ENCODE data around the gene OARD1.
A peak's percentile ranks its signal among the peaks of the same experiment; 100 is the strongest.

OARD1 gene

GRCh38 chr6:41047745-41048732 is 24.1 kb downstream of the OARD1 start:
- no peak for DNase-seq

GRCh38 chr6:41047306-41047705 is 24.9 kb downstream of the OARD1 start:
- no peak for DNase-seq

GRCh38 chr6:41046084-41046483 is 26.1 kb downstream of the OARD1 start:
- no peak for DNase-seq

GRCh38 chr6:41045664-41046063 is 26.5 kb downstream of the OARD1 start:
- no peak for DNase-seq

DNA sequence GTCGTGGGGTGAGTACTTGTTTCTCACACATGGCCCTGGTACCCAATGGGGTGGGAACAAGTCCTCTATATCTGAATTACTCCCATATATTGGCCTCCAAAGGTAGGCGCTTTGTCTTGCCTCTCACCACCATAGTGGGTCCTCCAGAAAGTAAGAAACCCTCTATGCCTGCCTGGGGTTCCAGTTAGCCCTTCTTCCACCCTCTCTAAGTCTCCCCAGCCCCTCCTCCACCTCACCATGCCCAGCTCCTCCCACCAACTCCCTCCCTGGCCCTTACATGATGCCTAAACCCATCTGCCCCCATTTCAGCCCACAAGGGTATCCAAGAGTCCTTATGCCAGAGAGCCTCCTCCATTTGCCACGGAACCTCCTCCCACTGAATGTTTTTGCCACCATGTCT is 29.0 kb downstream of the OARD1 start:
- no peak for DNase-seq

GRCh38 chr6:41042226-41043055 is 29.7 kb downstream of the OARD1 start, which contains the start of gene TSPO2:
Gene TSPO2, plus strand, starts transcription at chr6:41042467. Its CDS starts 519 bp downstream, at chr6:41042986.
- DNase-seq = no peak

- no peak for DNase-seq
These were observed 31.1 kb downstream of the OARD1 start for GRCh38 chr6:41040940-41041536.

DNA sequence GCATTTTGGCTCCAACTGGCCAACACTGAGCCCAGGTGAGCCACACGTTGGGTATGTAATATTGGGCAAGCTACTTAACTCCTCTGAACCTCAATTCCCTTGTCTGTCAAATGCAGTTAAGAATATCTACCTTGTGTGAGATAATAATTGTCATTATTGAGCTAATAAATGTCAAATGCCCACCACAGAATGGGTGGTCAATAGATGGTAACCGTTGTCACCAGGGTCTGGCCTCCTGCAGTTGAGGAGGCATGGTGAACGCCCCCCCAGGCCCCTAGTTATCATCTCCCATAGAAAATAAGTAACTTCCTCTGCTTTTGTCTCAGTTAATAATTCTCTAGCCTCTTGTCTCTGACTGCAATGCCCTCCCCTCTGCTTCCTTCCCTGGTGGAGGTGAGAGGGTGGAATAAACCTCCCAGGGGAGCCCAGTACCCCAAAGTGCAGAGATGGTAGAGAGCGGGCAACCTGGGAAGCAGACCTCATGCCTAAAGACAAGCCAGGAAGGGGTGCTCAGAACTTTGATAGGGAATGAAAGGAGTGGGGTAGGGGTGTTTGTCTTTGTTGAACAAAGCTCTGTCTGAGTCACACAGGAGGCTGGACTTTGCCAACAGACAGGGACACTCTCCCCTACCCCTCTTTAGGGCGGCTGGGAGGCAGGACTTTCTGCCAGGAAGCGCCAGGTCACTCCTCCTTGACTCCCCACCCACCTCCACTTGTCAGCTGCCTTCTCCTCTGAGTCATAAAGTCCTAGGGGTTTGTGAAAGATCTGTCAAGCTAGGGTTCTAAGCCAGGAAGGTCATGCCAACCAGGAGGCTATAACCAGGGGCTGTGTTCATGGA is 31.8 kb downstream of the OARD1 start:
- no peak for DNase-seq

GRCh38 chr6:41039060-41039998 is 32.8 kb downstream of the OARD1 start, which contains the start of gene UNC5CL:
Gene UNC5CL, minus strand, starts transcription at chr6:41039221. Its CDS starts 4,147 bp downstream, at chr6:41035074.
- peak; percentile 11 for DNase-seq

DNA sequence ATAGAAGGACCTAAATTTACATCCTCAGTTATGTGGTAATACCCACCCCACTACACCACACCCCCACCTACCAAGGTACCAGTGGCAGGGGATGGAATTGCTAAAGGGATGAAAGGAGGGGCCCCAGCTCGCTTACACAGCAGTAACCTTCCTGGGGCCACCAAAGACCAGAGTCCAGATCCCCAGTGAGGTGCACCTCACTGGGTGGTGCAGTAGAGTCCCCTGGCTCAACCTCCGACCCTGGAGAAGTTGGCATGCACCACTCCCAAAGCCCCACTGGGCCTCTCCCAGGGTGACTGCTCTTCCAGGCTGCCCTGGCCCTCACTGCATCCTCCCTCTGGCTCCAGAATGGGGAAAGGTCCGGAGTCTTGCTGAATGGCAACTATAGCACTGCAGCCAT is 34.0 kb downstream of the OARD1 start:
- DNase-seq = no peak

- DNase-seq = no peak
These were observed 34.9 kb downstream of the OARD1 start for GRCh38 chr6:41037107-41037900.

DNA sequence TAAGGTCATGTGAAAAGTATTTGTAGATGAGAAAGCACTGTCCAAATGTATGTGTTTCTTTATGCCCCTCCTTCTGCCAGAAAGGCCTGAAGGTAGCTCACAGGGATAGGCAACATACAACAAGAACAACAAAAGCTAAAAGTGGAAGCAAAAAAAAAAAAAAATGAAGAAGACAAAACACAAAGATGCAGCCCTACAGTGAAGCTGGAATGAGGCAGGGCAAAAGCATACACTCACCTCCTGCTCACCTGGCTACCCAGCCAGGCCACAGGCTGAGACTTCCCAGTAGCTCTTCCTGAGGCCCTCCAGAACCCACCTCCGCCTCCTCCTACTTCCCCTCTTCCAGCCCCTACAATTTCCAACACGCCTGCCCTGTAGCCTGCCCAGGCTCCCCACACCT is 35.6 kb downstream of the OARD1 start:
- DNase-seq = no peak

DNA sequence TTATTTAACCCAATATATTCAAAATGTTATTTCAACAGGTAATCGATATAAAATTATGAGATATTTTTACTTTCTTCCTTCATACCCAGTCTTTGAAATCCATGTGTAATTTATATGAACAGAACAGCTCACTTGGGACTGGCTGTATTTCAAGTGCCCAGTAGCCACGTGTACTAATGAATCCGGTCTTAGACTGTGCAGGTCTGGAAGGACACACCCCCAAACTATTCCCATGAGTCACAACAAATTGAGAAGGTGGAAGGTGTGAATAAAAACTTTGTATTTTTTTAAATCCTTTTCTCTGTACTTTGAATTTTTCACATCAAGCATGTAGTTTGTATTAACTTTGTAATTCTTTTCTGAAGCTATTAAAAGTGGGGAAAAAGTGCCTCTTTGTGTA is 36.0 kb downstream of the OARD1 start:
- no peak for DNase-seq

- no peak for DNase-seq
These were observed 38.4 kb downstream of the OARD1 start for GRCh38 chr6:41033776-41034175.

GRCh38 chr6:41032830-41033229 is 39.3 kb downstream of the OARD1 start:
- DNase-seq = no peak

DNA sequence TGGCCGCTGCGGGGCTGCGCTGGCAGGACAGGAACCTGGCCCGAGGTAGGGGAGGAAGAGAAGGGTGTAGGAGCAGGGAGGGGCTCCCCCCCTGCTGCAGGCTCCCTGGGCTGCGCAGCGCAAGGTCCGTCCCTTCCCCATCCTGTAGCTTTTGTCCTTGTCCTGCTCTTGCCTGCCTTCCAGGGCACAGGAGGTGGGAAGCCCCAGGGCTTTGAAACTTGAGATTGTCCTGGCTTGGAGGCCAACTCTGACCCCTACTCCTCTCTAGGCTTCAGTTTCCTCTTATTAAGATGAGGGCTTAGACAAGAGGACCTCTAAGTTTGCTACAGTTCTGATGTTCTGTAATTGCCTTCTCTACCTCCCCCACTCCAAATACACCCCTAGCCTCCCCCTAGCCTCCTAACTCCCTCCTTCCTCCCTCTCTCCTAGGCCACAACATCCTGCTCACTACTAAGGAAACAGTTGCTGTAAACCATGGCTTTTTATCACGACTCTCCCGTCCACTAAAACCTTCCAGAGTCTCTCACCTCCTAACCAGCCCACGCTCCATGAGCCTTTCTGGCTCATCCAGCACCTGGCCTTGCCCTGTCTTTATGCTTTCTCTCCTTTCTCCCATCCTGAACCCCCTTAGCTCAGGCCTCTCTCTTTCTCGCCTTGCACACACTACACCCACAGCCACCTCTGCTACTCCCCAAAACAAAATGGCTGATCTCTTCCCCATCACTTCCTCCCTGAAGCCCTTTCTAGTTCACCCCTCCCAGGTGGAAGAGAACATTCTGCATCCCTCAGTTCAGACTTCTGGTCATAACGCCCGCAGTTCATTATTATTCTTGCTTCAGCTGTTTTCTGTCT is 43.4 kb downstream of the OARD1 start:
- DNase-seq = no peak

GRCh38 chr6:41027799-41028560 is 44.2 kb downstream of the OARD1 start:
- DNase-seq = peak; percentile 59

DNA sequence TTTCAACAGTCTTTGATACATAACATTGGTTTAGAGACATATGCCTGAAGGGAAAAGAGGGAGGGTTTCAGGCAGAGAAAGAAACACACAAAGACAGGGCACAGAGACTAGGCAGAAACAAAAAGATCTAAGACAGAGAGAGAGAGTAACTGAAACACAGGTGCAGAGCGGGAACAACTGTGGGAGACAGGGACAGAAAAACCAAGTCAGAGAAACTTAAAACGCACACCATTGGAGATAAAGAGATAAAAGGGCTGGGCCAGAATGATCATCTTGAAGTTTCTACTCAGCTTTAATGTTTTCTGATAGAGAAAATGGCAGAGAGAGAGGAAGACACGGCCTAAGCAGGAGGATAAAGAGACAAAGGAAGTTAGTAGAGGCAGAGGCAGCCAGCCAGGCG is 44.9 kb downstream of the OARD1 start:
- no peak for DNase-seq

All from NCI-H748 treated with DMSO at 0.1 percent for 48 hours (cell line).